NCI-H524 treated with DMSO at 0.1 percent for 48 hours (cell line): ENCODE data around the gene TCF7L2.

ENCODE experiments used
- DNase-seq: peaks from one replicate; lab custom pipeline; 2025; lab: John Stamatoyannopoulos, UW

Gene TCF7L2

GRCh38 chr10:113126229-113127201 is 176.5 kb downstream of the TCF7L2 start:
- DNase-seq = no peak

GRCh38 chr10:113127261-113127900 is 177.3 kb downstream of the TCF7L2 start:
- DNase-seq = no peak

- no peak for DNase-seq
These were observed 177.8 kb downstream of the TCF7L2 start for GRCh38 chr10:113127901-113128283.

GRCh38 chr10:113128450-113129070 is 178.5 kb downstream of the TCF7L2 start:
- DNase-seq = no peak

GRCh38 chr10:113129117-113129516 is 179.1 kb downstream of the TCF7L2 start:
- DNase-seq = no peak

- no peak for DNase-seq
These were observed 180.1 kb downstream of the TCF7L2 start for GRCh38 chr10:113130014-113130641.

- DNase-seq = no peak
These were observed 181.7 kb downstream of the TCF7L2 start for GRCh38 chr10:113131613-113132261.

- DNase-seq = no peak
These were observed 182.6 kb downstream of the TCF7L2 start for GRCh38 chr10:113132591-113133121.

- no peak for DNase-seq
These were observed 183.6 kb downstream of the TCF7L2 start for GRCh38 chr10:113133497-113134115.

GRCh38 chr10:113135025-113135424 is 185.0 kb downstream of the TCF7L2 start:
- DNase-seq = no peak

- no peak for DNase-seq
These were observed 188.1 kb downstream of the TCF7L2 start for GRCh38 chr10:113137941-113138685.

GRCh38 chr10:113138937-113139585 is 189.0 kb downstream of the TCF7L2 start:
- no peak for DNase-seq

- no peak for DNase-seq
These were observed 189.7 kb downstream of the TCF7L2 start for GRCh38 chr10:113139699-113140098.

GRCh38 chr10:113140143-113141011 is 190.3 kb downstream of the TCF7L2 start:
- DNase-seq = no peak

GRCh38 chr10:113142601-113143362 is 192.7 kb downstream of the TCF7L2 start:
- no peak for DNase-seq

GRCh38 chr10:113144576-113144975 is 194.5 kb downstream of the TCF7L2 start:
- DNase-seq = no peak

- DNase-seq = no peak
These were observed 198.2 kb downstream of the TCF7L2 start for GRCh38 chr10:113148071-113148825.
